ENCODE results near the gene WDCP.

DNA sequence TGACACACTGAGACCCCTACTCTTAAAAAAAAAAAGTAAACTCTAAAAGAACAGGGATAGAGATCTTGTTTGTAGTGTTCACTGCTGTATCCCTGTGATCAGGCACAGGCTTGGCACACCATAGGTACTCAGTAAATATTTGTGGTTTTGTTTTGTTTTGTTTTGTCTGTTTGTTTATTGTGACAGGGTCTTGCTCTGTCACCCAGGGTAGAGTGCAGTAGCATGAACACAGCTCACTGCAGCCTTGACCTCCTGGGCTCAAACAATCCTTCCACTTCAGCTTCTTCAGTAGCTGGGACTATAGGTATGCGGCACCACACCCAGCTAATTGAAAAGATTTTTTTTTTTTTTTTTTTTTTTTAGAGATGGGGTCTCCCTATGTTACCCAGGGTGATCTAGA, 5.8 kb upstream of the WDCP start:
- TF ChIP-seq, protein P1, sequence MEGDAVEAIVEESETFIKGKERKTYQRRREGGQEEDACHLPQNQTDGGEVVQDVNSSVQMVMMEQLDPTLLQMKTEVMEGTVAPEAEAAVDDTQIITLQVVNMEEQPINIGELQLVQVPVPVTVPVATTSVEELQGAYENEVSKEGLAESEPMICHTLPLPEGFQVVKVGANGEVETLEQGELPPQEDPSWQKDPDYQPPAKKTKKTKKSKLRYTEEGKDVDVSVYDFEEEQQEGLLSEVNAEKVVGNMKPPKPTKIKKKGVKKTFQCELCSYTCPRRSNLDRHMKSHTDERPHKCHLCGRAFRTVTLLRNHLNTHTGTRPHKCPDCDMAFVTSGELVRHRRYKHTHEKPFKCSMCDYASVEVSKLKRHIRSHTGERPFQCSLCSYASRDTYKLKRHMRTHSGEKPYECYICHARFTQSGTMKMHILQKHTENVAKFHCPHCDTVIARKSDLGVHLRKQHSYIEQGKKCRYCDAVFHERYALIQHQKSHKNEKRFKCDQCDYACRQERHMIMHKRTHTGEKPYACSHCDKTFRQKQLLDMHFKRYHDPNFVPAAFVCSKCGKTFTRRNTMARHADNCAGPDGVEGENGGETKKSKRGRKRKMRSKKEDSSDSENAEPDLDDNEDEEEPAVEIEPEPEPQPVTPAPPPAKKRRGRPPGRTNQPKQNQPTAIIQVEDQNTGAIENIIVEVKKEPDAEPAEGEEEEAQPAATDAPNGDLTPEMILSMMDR (IDR thresholded peaks at IDR 0.05), result no peak
- no peak for TF ChIP-seq EZH2 (IDR thresholded peaks at IDR 0.05)
